OCI-LY1 (cell line): ENCODE data around the gene AFF2.

Experiments
- EZH2 ChIP-seq: fragments of 200-600 bp; sonication (generic), shearing (Covaris generic); IDR thresholded peaks from 2 replicates; pipeline ENCODE4 v1.8.0; 2017; ENCODE audit warnings: borderline replicate concordance, mixed run types, mild to moderate bottlenecking, antibody characterized with exemption, low read length, moderate library complexity, mixed read lengths
- TF ChIP-seq, protein P1 (sequence below): fragments of 200-600 bp; sonication (generic), shearing (Covaris generic); IDR thresholded peaks from 2 replicates; pipeline ENCODE4 v1.5.1; 2017; ENCODE audit warnings: mild to moderate bottlenecking, antibody characterized with exemption, low read length, moderate library complexity, mixed read lengths

DNA sequence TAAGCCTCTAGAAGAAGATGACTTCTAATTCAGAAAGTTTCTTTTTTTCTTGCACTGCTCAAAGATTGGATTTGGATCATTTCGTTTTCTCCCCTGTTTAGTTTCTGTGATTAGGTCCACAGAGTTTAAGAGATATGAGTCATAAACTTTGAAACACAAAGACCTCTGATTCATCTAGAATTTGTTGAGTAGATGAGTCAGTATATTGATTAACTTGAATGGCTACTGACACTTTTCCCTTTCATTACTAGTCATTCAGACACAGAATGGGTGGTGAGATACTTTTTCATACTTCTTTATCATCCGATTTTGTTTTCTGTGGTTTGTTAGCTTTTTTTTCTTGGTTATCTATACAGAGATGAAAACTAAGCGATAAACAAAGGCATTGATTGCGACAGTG lies 34.1 kb upstream of the AFF2 start:
- TF ChIP-seq, protein P1, sequence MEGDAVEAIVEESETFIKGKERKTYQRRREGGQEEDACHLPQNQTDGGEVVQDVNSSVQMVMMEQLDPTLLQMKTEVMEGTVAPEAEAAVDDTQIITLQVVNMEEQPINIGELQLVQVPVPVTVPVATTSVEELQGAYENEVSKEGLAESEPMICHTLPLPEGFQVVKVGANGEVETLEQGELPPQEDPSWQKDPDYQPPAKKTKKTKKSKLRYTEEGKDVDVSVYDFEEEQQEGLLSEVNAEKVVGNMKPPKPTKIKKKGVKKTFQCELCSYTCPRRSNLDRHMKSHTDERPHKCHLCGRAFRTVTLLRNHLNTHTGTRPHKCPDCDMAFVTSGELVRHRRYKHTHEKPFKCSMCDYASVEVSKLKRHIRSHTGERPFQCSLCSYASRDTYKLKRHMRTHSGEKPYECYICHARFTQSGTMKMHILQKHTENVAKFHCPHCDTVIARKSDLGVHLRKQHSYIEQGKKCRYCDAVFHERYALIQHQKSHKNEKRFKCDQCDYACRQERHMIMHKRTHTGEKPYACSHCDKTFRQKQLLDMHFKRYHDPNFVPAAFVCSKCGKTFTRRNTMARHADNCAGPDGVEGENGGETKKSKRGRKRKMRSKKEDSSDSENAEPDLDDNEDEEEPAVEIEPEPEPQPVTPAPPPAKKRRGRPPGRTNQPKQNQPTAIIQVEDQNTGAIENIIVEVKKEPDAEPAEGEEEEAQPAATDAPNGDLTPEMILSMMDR: no peak
- TF ChIP-seq EZH2: no peak
